ENCODE results near the gene KRTAP5-1. TPM values are rescaled to one million over a fixed set of nuclear protein-coding genes. Genes with fewer than 3 reads are reported as not detected.

KRTAP5-1 gene
- total RNA-seq, 1 experiment from 2014 or later: not detected

GRCh38 chr11:1546077-1546535, 39.0 kb downstream of the KRTAP5-1 start:
- Mint-ChIP-seq H3K27me3 (ENCODE audit: unreplicated experiment) (peaks cover 49% of the 10 kb centered on the region), H3K27ac (ENCODE audit: unreplicated experiment) (no peak overlapping the region)

GRCh38 chr11:1545432-1545831, 39.7 kb downstream of the KRTAP5-1 start:
- Mint-ChIP-seq H3K27ac (ENCODE audit: unreplicated experiment) (no peak overlapping the region), H3K4me3 (ENCODE audit: low read depth, unreplicated experiment) (no peak overlapping the region), H3K9me3 (ENCODE audit: low read depth, unreplicated experiment) (no peaks in the 10 kb centered on the region), H3K36me3 (ENCODE audit: insufficient read depth, unreplicated experiment) (peaks cover 11% of the 10 kb centered on the region), H3K27me3 (ENCODE audit: unreplicated experiment) (peaks cover 50% of the 10 kb centered on the region), H3K4me1 (ENCODE audit: low read depth, unreplicated experiment) (no peaks in the 10 kb centered on the region)
- TF ChIP-seq CTCF (IDR thresholded peaks at IDR 0.05; ENCODE audit: unreplicated experiment): no peak
- intact Hi-C loops (cut with micrococcal nuclease; ENCODE audit: unreplicated experiment): no loop called here
- CTCF ChIA-PET: interaction anchor here (2.1 kb wide), 1 partner anchor 29 kb away, joined by 92 read pairs; no protein-coding TSS in a partner anchor
- BruUV-seq (replicated peaks): no TSS peak
- no peak for DNase-seq

More at GRCh38 chr11:1546077-1546535, 39.0 kb downstream of the KRTAP5-1 start:
- BruUV-seq (replicated peaks): no TSS peak
- H3K9me3 Mint-ChIP-seq (ENCODE audit: low read depth, unreplicated experiment): no peaks in the 10 kb centered on the region
- H3K36me3 Mint-ChIP-seq (ENCODE audit: insufficient read depth, unreplicated experiment): peaks cover 11% of the 10 kb centered on the region
- peak overlapping the region; percentile 62 for H3K4me3 Mint-ChIP-seq (ENCODE audit: low read depth, unreplicated experiment)
- intact Hi-C loops (cut with micrococcal nuclease; ENCODE audit: unreplicated experiment): loop anchor here (2.0 kb wide), 1 partner anchor 29 kb away; no protein-coding TSS in a partner anchor
- CTCF ChIA-PET: interaction anchor here (0.5 to 2.1 kb wide), 13 partner anchors 8 to 549 kb away, joined by 3 to 92 read pairs (median 5); no protein-coding TSS in a partner anchor
- H3K4me1 Mint-ChIP-seq (ENCODE audit: low read depth, unreplicated experiment): no peaks in the 10 kb centered on the region
- no peak for DNase-seq
- no peak for TF ChIP-seq CTCF (IDR thresholded peaks at IDR 0.05; ENCODE audit: unreplicated experiment)

- Mint-ChIP-seq H3K9me3 (ENCODE audit: low read depth, unreplicated experiment) (no peaks in the 10 kb centered on the region), H3K27ac (ENCODE audit: unreplicated experiment) (no peak overlapping the region), H3K27me3 (ENCODE audit: unreplicated experiment) (peaks cover 50% of the 10 kb centered on the region), H3K4me3 (ENCODE audit: low read depth, unreplicated experiment) (no peak overlapping the region), H3K36me3 (ENCODE audit: insufficient read depth, unreplicated experiment) (peaks cover 11% of the 10 kb centered on the region), H3K4me1 (ENCODE audit: low read depth, unreplicated experiment) (no peaks in the 10 kb centered on the region)
- CTCF ChIA-PET: interaction anchor here (1.1 kb wide), 1 partner anchor 30 kb away, joined by 3 read pairs; no protein-coding TSS in a partner anchor
- intact Hi-C loops (cut with micrococcal nuclease; ENCODE audit: unreplicated experiment): no loop called here
- DNase-seq: no peak
- TF ChIP-seq CTCF (IDR thresholded peaks at IDR 0.05; ENCODE audit: unreplicated experiment): no peak
- BruUV-seq (replicated peaks): no TSS peak
Observed at GRCh38 chr11:1544536-1544935, 40.5 kb downstream of the KRTAP5-1 start.

GRCh38 chr11:1543606-1544263, 41.3 kb downstream of the KRTAP5-1 start:
- intact Hi-C loops (cut with micrococcal nuclease; ENCODE audit: unreplicated experiment): no loop called here
- peaks cover 50% of the 10 kb centered on the region for H3K27me3 Mint-ChIP-seq (ENCODE audit: unreplicated experiment)
- no peak for DNase-seq
- no peak for TF ChIP-seq CTCF (IDR thresholded peaks at IDR 0.05; ENCODE audit: unreplicated experiment)
- H3K36me3 Mint-ChIP-seq (ENCODE audit: insufficient read depth, unreplicated experiment): peaks cover 11% of the 10 kb centered on the region
- H3K4me1 Mint-ChIP-seq (ENCODE audit: low read depth, unreplicated experiment): no peaks in the 10 kb centered on the region
- no peak overlapping the region for H3K4me3 Mint-ChIP-seq (ENCODE audit: low read depth, unreplicated experiment)
- no peak overlapping the region for H3K27ac Mint-ChIP-seq (ENCODE audit: unreplicated experiment)
- no TSS peak for BruUV-seq (replicated peaks)
- no peaks in the 10 kb centered on the region for H3K9me3 Mint-ChIP-seq (ENCODE audit: low read depth, unreplicated experiment)
- CTCF ChIA-PET: interaction anchor here (1.1 kb wide), 1 partner anchor 31 kb away, joined by 3 read pairs; no protein-coding TSS in a partner anchor
